ENCODE data around the gene TIMM29.
A peak's percentile ranks its signal among the peaks of the same experiment; 100 is the strongest.
"Not testable (repeated sequence)": the region's sequence is repeated elsewhere in the genome, so short reads cannot be mapped to it uniquely, and the experiment has no call there.

TIMM29 gene

GRCh38 chr19:10913716-10914340 is 14.8 kb upstream of the TIMM29 start:
- no peak for DNase-seq

- no peak for DNase-seq
Measured at GRCh38 chr19:10915130-10916091, 13.2 kb upstream of the TIMM29 start.

GRCh38 chr19:10916602-10917001 is 12.0 kb upstream of the TIMM29 start:
- no peak for DNase-seq

- DNase-seq = no peak
Measured at GRCh38 chr19:10918359-10918758, 10.3 kb upstream of the TIMM29 start.

- no peak for DNase-seq
Measured at GRCh38 chr19:10919352-10920287, 9.0 kb upstream of the TIMM29 start.

- DNase-seq = no peak
Measured at GRCh38 chr19:10920288-10920655, 8.3 kb upstream of the TIMM29 start.

GRCh38 chr19:10920781-10921180 is 7.8 kb upstream of the TIMM29 start:
- no peak for DNase-seq

GRCh38 chr19:10921199-10921909 is 7.3 kb upstream of the TIMM29 start:
- DNase-seq = no peak

GRCh38 chr19:10921910-10922637 is 6.5 kb upstream of the TIMM29 start:
- DNase-seq = no peak

GRCh38 chr19:10922638-10923014 is 6.0 kb upstream of the TIMM29 start:
- DNase-seq = no peak

- DNase-seq = no peak
Measured at GRCh38 chr19:10923260-10924112, 5.1 kb upstream of the TIMM29 start.

- no peak for DNase-seq
Measured at GRCh38 chr19:10924597-10924996, 4.0 kb upstream of the TIMM29 start.

GRCh38 chr19:10927730-10928562 is 665 bp upstream of the TIMM29 start:
- DNase-seq = peak; percentile 18

- DNase-seq = no peak
Measured at GRCh38 chr19:10929402-10929794, 787 bp downstream of the TIMM29 start.

- no peak for DNase-seq
Measured at GRCh38 chr19:10935371-10936059, 6.9 kb downstream of the TIMM29 start.

- DNase-seq = peak in 1 of 2 experiments; percentile 33
Measured at GRCh38 chr19:10936661-10937084, 8.1 kb downstream of the TIMM29 start.

- not testable (repeated sequence) for DNase-seq
Measured at GRCh38 chr19:10941649-10942048, 13.0 kb downstream of the TIMM29 start.

GRCh38 chr19:10943412-10943811 is 14.8 kb downstream of the TIMM29 start:
- not testable (repeated sequence) for DNase-seq

GRCh38 chr19:10945264-10945663 is 16.7 kb downstream of the TIMM29 start:
- DNase-seq = no peak

All from activated CD4-positive, alpha-beta T cell treated with anti-CD3 and anti-CD28 coated beads, Interleukin-2, amount 50 U/mL, for 48 hours (primary cell).